Loucy (cell line): ENCODE measurements around the gene EPB41L5.

Experiments used
- H2AFZ ChIP-seq: fragments of 200-600 bp; sonication (generic); 2 replicates; pipeline ENCODE4 v1.6.0; 2016; ENCODE audit warnings: antibody characterized with exemption, mild to moderate bottlenecking, low read length, moderate library complexity
- H3F3A ChIP-seq: fragments of 200-600 bp; 2 replicates; pipeline ENCODE4 v1.6.0; 2016; ENCODE audit warnings: antibody characterized with exemption, low read depth, mild to moderate bottlenecking
- H3K27me3 ChIP-seq: fragments of 200-600 bp; sonication (generic); 2 replicates; pipeline ENCODE4 v1.6.1; 2014; ENCODE audit warnings: low read length, mild to moderate bottlenecking; ENCODE audit not compliant: insufficient read depth, poor library complexity, severe bottlenecking
- H3K36me3 ChIP-seq: fragments of 200-600 bp; sonication (generic); 2 replicates; pipeline ENCODE4 v1.6.1; 2016; ENCODE audit warnings: low read length; ENCODE audit not compliant: insufficient read depth
- H3K4me1 ChIP-seq: fragments of 200-600 bp; sonication (generic); 2 replicates; pipeline ENCODE4 v1.5.1; 2014; ENCODE audit warnings: low read length, mild to moderate bottlenecking; ENCODE audit not compliant: insufficient read depth, poor library complexity, severe bottlenecking
- H3K4me2 ChIP-seq: fragments of 200-600 bp; sonication (generic); 2 replicates; pipeline ENCODE4 v1.6.0; 2014; ENCODE audit warnings: antibody characterized with exemption, low read length, low read depth, mild to moderate bottlenecking; ENCODE audit not compliant: poor library complexity, severe bottlenecking
- H3K4me3 ChIP-seq: fragments of 200-600 bp; sonication (generic); 2 replicates; pipeline ENCODE4 v1.5.1; 2014; ENCODE audit warnings: low read length, mild to moderate bottlenecking, mixed read lengths; ENCODE audit not compliant: poor library complexity, severe bottlenecking
- H3K79me2 ChIP-seq: fragments of 200-600 bp; sonication (generic); 2 replicates; pipeline ENCODE4 v1.6.1; 2014; ENCODE audit warnings: low read length; ENCODE audit not compliant: insufficient read depth
- H3K9ac ChIP-seq: fragments of 200-600 bp; sonication (generic); 2 replicates; pipeline ENCODE4 v1.6.0; 2014; ENCODE audit warnings: mild to moderate bottlenecking, low read depth, low read length, moderate library complexity; ENCODE audit not compliant: poor library complexity, severe bottlenecking
- H3K9me2 ChIP-seq: fragments of 200-600 bp; sonication (generic); replicated peaks from 2 replicates; pipeline ENCODE4 v1.6.1; 2016; ENCODE audit warnings: low read depth, low read length, mixed read lengths
- H3K9me3 ChIP-seq: fragments of 200-600 bp; sonication (generic); 2 replicates; pipeline ENCODE4 v1.6.1; 2014; ENCODE audit warnings: mild to moderate bottlenecking, antibody characterized with exemption, low read length, low read depth; ENCODE audit not compliant: insufficient read depth
- H4K20me1 ChIP-seq: fragments of 200-600 bp; sonication (generic); 2 replicates; pipeline ENCODE4 v1.6.0; 2014; ENCODE audit warnings: antibody characterized with exemption, low read length, mild to moderate bottlenecking; ENCODE audit not compliant: insufficient read depth, poor library complexity, severe bottlenecking
- EZH2phosphoT487 ChIP-seq: fragments of 200-600 bp; IDR thresholded peaks from 2 replicates; pipeline ENCODE4 v1.6.1; 2018; ENCODE audit warnings: antibody characterized with exemption, mild to moderate bottlenecking, moderate library complexity, borderline replicate concordance
- TF ChIP-seq, protein P1 (sequence below): fragments of 200-600 bp; sonication (generic); conservative IDR thresholded peaks from 2 replicates; pipeline ENCODE4 v1.5.1; 2014; ENCODE audit warnings: mild to moderate bottlenecking, antibody characterized with exemption, low read length

Gene EPB41L5

DNA sequence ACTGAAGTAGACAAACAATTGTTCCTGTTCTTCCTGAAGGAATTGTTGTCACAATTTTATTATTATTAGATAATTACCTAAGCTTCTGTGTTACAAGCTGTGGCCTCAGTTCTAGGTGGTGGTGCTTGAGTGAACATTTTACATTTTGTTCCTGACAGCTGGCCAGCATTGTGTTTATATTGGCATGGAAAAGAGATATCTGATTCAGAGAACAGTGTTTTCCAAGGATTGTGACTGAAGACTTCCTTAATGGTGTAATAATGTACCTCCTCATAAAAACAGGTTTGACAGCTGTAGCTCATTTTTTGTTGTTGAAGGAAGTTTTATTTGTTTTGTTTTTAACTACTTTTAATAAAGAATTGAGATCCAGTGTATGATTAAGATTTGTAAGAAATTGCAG is 95.2 kb downstream of the EPB41L5 start:
- Histone ChIP-seq H3K79me2 (no peaks in the 10 kb centered on the region), H3K9me2 (no peaks in the 10 kb centered on the region), H2AFZ (no peak overlapping the region), H3K4me2 (no peak overlapping the region), H3F3A (peaks cover 4% of the 10 kb centered on the region), H3K4me3 (no peak overlapping the region), H3K36me3 (peaks cover 3% of the 10 kb centered on the region; the same call in 1 of the 2 replicates), H3K27me3 (no peaks in the 10 kb centered on the region), H3K4me1 (peaks cover 14% of the 10 kb centered on the region), H3K9ac (no peak overlapping the region), H3K9me3 (no peaks in the 10 kb centered on the region), H4K20me1 (peaks cover 3% of the 10 kb centered on the region)
- no peak for TF ChIP-seq EZH2phosphoT487
- TF ChIP-seq, protein P1, sequence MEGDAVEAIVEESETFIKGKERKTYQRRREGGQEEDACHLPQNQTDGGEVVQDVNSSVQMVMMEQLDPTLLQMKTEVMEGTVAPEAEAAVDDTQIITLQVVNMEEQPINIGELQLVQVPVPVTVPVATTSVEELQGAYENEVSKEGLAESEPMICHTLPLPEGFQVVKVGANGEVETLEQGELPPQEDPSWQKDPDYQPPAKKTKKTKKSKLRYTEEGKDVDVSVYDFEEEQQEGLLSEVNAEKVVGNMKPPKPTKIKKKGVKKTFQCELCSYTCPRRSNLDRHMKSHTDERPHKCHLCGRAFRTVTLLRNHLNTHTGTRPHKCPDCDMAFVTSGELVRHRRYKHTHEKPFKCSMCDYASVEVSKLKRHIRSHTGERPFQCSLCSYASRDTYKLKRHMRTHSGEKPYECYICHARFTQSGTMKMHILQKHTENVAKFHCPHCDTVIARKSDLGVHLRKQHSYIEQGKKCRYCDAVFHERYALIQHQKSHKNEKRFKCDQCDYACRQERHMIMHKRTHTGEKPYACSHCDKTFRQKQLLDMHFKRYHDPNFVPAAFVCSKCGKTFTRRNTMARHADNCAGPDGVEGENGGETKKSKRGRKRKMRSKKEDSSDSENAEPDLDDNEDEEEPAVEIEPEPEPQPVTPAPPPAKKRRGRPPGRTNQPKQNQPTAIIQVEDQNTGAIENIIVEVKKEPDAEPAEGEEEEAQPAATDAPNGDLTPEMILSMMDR = no peak

DNA sequence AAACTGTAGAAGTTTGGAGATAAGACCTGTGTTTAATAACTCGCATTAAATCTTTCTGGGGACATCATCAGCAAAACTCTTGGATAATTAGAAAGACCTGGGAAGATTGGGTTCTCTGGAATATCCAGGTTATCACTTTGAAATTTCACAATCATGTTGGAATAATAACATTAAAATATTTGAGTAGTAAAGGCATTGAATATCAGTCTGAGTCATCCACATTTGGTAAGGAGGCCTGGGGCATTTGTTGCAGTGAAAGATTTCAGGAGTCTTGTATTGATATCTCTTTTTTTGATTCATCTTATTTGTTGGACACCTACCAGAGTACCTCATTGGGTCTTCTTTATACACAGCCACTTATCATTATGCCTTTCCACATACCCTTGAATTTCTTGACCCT is 95.9 kb downstream of the EPB41L5 start:
- Histone ChIP-seq H4K20me1 (peaks cover 3% of the 10 kb centered on the region), H3K4me1 (peaks cover 14% of the 10 kb centered on the region), H2AFZ (no peak overlapping the region), H3K9me2 (no peaks in the 10 kb centered on the region), H3K27me3 (no peaks in the 10 kb centered on the region), H3F3A (peaks cover 4% of the 10 kb centered on the region), H3K9me3 (no peaks in the 10 kb centered on the region), H3K79me2 (no peaks in the 10 kb centered on the region), H3K36me3 (peaks cover 3% of the 10 kb centered on the region; the same call in 1 of the 2 replicates), H3K9ac (no peak overlapping the region), H3K4me2 (peak overlapping the region; percentile 70), H3K4me3 (no peak overlapping the region)
- no peak for TF ChIP-seq EZH2phosphoT487
- TF ChIP-seq, protein P1 = no peak

DNA sequence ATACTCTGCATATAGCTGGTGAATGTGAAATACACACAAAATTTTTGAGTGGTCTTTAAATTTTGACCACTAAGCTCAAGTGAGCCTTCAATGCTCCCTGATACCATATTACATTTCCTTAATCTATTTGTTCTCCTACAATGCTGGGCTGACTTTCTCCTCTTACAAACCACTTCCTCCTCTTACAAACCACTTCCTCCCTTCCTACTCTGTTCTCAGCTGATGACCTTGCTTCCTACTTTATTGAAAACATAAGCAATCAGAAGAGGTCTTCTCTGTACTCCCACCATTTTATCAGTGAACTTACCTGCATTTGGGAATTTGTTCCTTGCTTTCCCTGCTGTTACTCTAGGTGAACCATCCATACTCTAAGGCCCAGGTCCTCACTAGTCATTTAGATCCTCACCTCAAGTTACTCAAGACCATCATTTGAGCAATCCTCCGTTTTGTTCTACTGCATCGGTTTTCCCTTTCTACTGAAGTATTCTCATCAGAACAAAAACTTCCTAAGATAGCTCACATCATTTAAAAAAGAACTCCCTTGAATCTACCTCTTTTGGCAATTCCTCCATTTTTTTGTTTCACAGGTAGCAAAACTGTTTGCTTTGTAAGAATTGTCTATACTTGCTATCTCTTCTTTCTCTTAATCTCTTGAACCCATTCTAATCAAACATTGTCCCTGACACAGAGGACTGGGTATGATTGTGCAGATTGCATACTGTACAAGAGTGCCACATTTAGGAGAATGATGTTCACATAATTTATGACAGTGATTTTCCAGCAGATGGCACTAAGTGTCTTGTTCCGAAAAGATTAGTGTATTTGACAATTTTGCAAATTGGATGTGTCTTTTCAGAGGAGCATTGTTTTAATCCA is 96.5 kb downstream of the EPB41L5 start:
- H3K9ac ChIP-seq = no peak overlapping the region
- H2AFZ ChIP-seq = no peak overlapping the region
- peaks cover 3% of the 10 kb centered on the region for H4K20me1 ChIP-seq
- no peaks in the 10 kb centered on the region for H3K9me3 ChIP-seq
- no peaks in the 10 kb centered on the region; the same call in 1 of the 2 replicates for H3K36me3 ChIP-seq
- H3F3A ChIP-seq = peaks cover 4% of the 10 kb centered on the region
- H3K79me2 ChIP-seq = no peaks in the 10 kb centered on the region
- H3K27me3 ChIP-seq = no peaks in the 10 kb centered on the region
- H3K4me3 ChIP-seq = peak overlapping the region; percentile 19
- peak; percentile 80 for TF ChIP-seq EZH2phosphoT487
- TF ChIP-seq, protein P1 = peak; percentile 78
- peaks cover 14% of the 10 kb centered on the region for H3K4me1 ChIP-seq
- peak overlapping the region; percentile 70 for H3K4me2 ChIP-seq
- no peaks in the 10 kb centered on the region for H3K9me2 ChIP-seq
